Forelimb muscle (tissue), 1 donor: Measurements from ENCODE around the gene HDAC1. TPM values are rescaled to one million over a fixed set of nuclear protein-coding genes. Genes with fewer than 3 reads are reported as not detected.

Experiments
- DNase-seq: peaks from one replicate; pipeline ENCODE4 v3.0.0-alpha.2; 2013; ENCODE audit warnings: low read depth
- polyA plus RNA-seq: library from polyadenylated mRNA; unstranded; fragments of 120-200 nt; gene quantifications from one replicate; pipeline ENCODE4 v1.2.1, GENCODE V29; 2013; ENCODE audit not compliant: insufficient read length

The HDAC1 gene
- polyA plus RNA-seq, 1 donor = 40.1 TPM

- DNase-seq = no peak
These were observed 35.3 kb downstream of the HDAC1 start for GRCh38 chr1:32327204-32327603.

- no peak for DNase-seq
These were observed 38.1 kb downstream of the HDAC1 start for GRCh38 chr1:32329931-32330466.

- no peak for DNase-seq
These were observed 38.8 kb downstream of the HDAC1 start for GRCh38 chr1:32330558-32331151.

- DNase-seq = no peak
These were observed 39.7 kb downstream of the HDAC1 start for GRCh38 chr1:32331549-32331948.

GRCh38 chr1:32332290-32333079 is 40.6 kb downstream of the HDAC1 start:
- no peak for DNase-seq

GRCh38 chr1:32333251-32333963 is 41.5 kb downstream of the HDAC1 start:
- no peak for DNase-seq

GRCh38 chr1:32334274-32334861 is 42.5 kb downstream of the HDAC1 start:
- no peak for DNase-seq

GRCh38 chr1:32334864-32335534 is 43.1 kb downstream of the HDAC1 start:
- no peak for DNase-seq

- no peak for DNase-seq
These were observed 43.6 kb downstream of the HDAC1 start for GRCh38 chr1:32335535-32335789.

- no peak for DNase-seq
These were observed 44.1 kb downstream of the HDAC1 start, which contains the start of gene MARCKSL1 for GRCh38 chr1:32335790-32336590. TSS of gene MARCKSL1 (minus strand) at chr1:32336233. CDS start at chr1:32336033, 200 bp downstream.

GRCh38 chr1:32336591-32336932 is 44.7 kb downstream of the HDAC1 start:
- DNase-seq = no peak

GRCh38 chr1:32336963-32337675 is 45.2 kb downstream of the HDAC1 start:
- DNase-seq = no peak

- no peak for DNase-seq
These were observed 46.2 kb downstream of the HDAC1 start for GRCh38 chr1:32337855-32338636.

GRCh38 chr1:32338637-32339145 is 46.8 kb downstream of the HDAC1 start:
- no peak for DNase-seq

GRCh38 chr1:32339363-32339978 is 47.6 kb downstream of the HDAC1 start:
- DNase-seq = no peak

GRCh38 chr1:32341186-32341757 is 49.4 kb downstream of the HDAC1 start:
- DNase-seq = no peak

- DNase-seq = no peak
These were observed 50.1 kb downstream of the HDAC1 start for GRCh38 chr1:32341971-32342370.

- DNase-seq = no peak
These were observed 50.8 kb downstream of the HDAC1 start for GRCh38 chr1:32342704-32343103.
